Measurements from ENCODE around the gene HUWE1. TPM values are rescaled to one million over a fixed set of nuclear protein-coding genes. Genes with fewer than 3 reads are reported as not detected.

HUWE1 gene
- total and polyA plus RNA-seq, 2 of the 13 experiments (the other 11 are each of a cell fraction or from before 2014, with no cell fraction given): 63.2 to 68.1 TPM

DNA sequence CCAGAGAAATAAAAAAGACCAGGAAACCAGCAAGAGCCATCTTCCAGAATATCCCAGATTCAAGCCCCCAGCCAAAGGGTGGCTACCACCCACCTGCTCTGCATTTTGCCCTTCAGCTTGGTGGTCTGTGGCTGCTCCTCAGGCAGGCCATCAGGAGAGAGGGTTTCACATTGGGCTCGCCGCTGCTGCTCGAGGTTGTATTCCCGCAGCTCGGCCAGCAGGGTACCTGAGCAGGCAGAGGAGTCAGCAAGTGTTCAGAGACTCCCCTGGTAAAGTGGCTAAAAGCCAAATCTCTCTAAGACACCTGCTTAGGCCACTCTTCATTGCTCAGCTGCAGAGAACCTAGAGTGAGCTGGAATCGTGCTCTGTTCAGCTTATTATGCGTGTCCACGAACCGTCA, 141.6 kb downstream of the HUWE1 start:
- FAIRE-seq (no peak), DNase-seq (ENCODE audit: low spot score) (no peak), ATAC-seq (no peak; the same call in 2 of the 3 replicates)
- H3K27me3 ChIP-seq (ENCODE audit: control insufficient read depth in 1 of 2, insufficient read depth in 2 of 2, low read length in 2 of 2): no peaks in the 10 kb centered on the region
- no peaks in the 10 kb centered on the region for H3K4me1 ChIP-seq (ENCODE audit: insufficient read depth, low read length)
- H2AFZ ChIP-seq (ENCODE audit: low read length): no peak overlapping the region
- ChIA-PET CTCF (ENCODE audit: low intra/inter-chr PET ratio, low total read pairs) (no interaction called here), POLR2A (no interaction called here)
- H3K4me2 ChIP-seq (ENCODE audit: low read depth, low read length): no peak overlapping the region
- H3K79me2 ChIP-seq (ENCODE audit: insufficient read depth, low read length): no peaks in the 10 kb centered on the region
- intact Hi-C loops (cut with micrococcal nuclease; ENCODE audit: unreplicated experiment): no loop called here
- H3K27ac ChIP-seq (ENCODE audit: extremely low read length, insufficient read depth, low read length): no peak overlapping the region
- no TSS peak for BruUV-seq (replicated peaks)
- H3K4me3 ChIP-seq (replicated peaks in 1 of 3; ENCODE audit: insufficient read depth in 1 of 3, low read depth in 2 of 3, low read length in 3 of 3): no peak overlapping the region
- H3K9ac ChIP-seq (ENCODE audit: insufficient read depth, low read depth, low read length): no peak overlapping the region
- H3K9me3 ChIP-seq (ENCODE audit: low read length): no peaks in the 10 kb centered on the region
- no peaks in the 10 kb centered on the region for H4K20me1 ChIP-seq (ENCODE audit: insufficient read depth, low read length)
- in situ Hi-C loops (cut with HindIII; ENCODE audit: extremely low pct_ligation_motif_present, low pct_unique_long_range_greater_than_20kb): no loop called here
- WGBS (ENCODE audit: low lambda C conversion rate): 100% methylated on average over 4 of the region's 9 CpGs
- TF ChIP-seq HMG20B (CRISPR knock-in tag; conservative IDR thresholded peaks at IDR 0.05): no peak
- TF ChIP-seq TCF7 (IDR thresholded peaks at IDR 0.05; ENCODE audit: low read depth): no peak
- peaks cover 15 to 76% of the 10 kb centered on the region in 2 experiments; a peak in 4 of 5 replicates for H3K36me3 ChIP-seq (replicated peaks in 1 of 2; ENCODE audit: control insufficient read depth in 1 of 2, insufficient read depth in 2 of 2, low read length in 2 of 2)

DNA sequence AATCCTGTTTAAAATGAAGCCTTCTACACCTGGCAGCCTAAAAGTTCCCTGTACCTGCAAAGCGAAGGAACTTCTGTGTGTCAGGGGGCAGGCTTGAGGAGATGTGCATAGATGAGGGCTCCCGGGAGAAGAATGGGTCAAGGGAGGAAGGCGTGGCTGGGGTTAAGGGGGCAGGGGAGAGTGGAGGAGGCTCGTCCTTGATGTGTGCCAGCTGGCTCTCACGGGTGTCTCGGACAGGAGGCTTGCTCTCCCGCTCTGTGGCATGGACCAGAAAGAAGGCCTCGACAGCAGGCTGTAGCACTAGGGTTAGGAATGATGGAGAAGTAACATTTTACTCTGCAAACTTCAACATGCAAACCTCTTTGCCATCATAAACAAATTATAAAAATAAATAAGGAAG, 147.7 kb downstream of the HUWE1 start:
- in situ Hi-C loops (cut with HindIII; ENCODE audit: extremely low pct_ligation_motif_present, low pct_unique_long_range_greater_than_20kb) (no loop called here), intact Hi-C loops (cut with micrococcal nuclease; ENCODE audit: unreplicated experiment) (no loop called here)
- ChIA-PET POLR2A (no interaction called here), CTCF (ENCODE audit: low intra/inter-chr PET ratio, low total read pairs) (no interaction called here)
- no TSS peak for BruUV-seq (replicated peaks)
- Histone ChIP-seq H3K9me3 (ENCODE audit: low read length) (no peaks in the 10 kb centered on the region), H3K27me3 (ENCODE audit: control insufficient read depth in 1 of 2, insufficient read depth in 2 of 2, low read length in 2 of 2) (no peaks in the 10 kb centered on the region), H4K20me1 (ENCODE audit: insufficient read depth, low read length) (no peaks in the 10 kb centered on the region), H2AFZ (ENCODE audit: low read length) (no peak overlapping the region), H3K4me3 (replicated peaks in 1 of 3; ENCODE audit: insufficient read depth in 1 of 3, low read depth in 2 of 3, low read length in 3 of 3) (no peak overlapping the region), H3K4me1 (ENCODE audit: insufficient read depth, low read length) (no peaks in the 10 kb centered on the region), H3K79me2 (ENCODE audit: insufficient read depth, low read length) (no peaks in the 10 kb centered on the region), H3K4me2 (ENCODE audit: low read depth, low read length) (no peak overlapping the region), H3K27ac (ENCODE audit: extremely low read length, insufficient read depth, low read length) (no peak overlapping the region), H3K9ac (ENCODE audit: insufficient read depth, low read depth, low read length) (no peak overlapping the region), H3K36me3 (replicated peaks in 1 of 2; ENCODE audit: control insufficient read depth in 1 of 2, insufficient read depth in 2 of 2, low read length in 2 of 2) (peaks cover 15 to 82% of the 10 kb centered on the region in 2 experiments; a peak in 4 of 5 replicates)
- 97% methylated on average over 8 of the region's 8 CpGs for WGBS (ENCODE audit: low lambda C conversion rate)
- FAIRE-seq (no peak), ATAC-seq (no peak), DNase-seq (ENCODE audit: low spot score) (no peak)
- TF ChIP-seq, protein P1, sequence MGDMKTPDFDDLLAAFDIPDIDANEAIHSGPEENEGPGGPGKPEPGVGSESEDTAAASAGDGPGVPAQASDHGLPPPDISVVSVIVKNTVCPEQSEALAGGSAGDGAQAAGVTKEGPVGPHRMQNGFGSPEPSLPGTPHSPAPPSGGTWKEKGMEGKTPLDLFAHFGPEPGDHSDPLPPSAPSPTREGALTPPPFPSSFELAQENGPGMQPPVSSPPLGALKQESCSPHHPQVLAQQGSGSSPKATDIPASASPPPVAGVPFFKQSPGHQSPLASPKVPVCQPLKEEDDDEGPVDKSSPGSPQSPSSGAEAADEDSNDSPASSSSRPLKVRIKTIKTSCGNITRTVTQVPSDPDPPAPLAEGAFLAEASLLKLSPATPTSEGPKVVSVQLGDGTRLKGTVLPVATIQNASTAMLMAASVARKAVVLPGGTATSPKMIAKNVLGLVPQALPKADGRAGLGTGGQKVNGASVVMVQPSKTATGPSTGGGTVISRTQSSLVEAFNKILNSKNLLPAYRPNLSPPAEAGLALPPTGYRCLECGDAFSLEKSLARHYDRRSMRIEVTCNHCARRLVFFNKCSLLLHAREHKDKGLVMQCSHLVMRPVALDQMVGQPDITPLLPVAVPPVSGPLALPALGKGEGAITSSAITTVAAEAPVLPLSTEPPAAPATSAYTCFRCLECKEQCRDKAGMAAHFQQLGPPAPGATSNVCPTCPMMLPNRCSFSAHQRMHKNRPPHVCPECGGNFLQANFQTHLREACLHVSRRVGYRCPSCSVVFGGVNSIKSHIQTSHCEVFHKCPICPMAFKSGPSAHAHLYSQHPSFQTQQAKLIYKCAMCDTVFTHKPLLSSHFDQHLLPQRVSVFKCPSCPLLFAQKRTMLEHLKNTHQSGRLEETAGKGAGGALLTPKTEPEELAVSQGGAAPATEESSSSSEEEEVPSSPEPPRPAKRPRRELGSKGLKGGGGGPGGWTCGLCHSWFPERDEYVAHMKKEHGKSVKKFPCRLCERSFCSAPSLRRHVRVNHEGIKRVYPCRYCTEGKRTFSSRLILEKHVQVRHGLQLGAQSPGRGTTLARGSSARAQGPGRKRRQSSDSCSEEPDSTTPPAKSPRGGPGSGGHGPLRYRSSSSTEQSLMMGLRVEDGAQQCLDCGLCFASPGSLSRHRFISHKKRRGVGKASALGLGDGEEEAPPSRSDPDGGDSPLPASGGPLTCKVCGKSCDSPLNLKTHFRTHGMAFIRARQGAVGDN (CRISPR knock-in tag; IDR thresholded peaks at IDR 0.05): no peak
